HepG2 (cell line): ENCODE measurements around the gene TGM1. TPM values are rescaled to one million over a fixed set of nuclear protein-coding genes. Genes with fewer than 3 reads are reported as not detected.

Experiments
- BRD4 ChIP-seq: sonication (generic); formaldehyde crosslinking; IDR thresholded peaks from 2 replicates; pipeline ENCODE4 v1.4.0; 2020; ENCODE audit warnings: missing genetic modification reagents
- CCDC6 ChIP-seq: sonication (generic); formaldehyde crosslinking; IDR thresholded peaks from 2 replicates; pipeline ENCODE4 v1.8.1; 2022; ENCODE audit warnings: mild to moderate bottlenecking, missing genetic modification reagents, moderate library complexity
- CHCHD3 ChIP-seq: sonication (generic); formaldehyde crosslinking; IDR thresholded peaks from 2 replicates; pipeline ENCODE4 v1.8.0; 2022; ENCODE audit warnings: mild to moderate bottlenecking, missing genetic modification reagents, moderate library complexity
- ERF ChIP-seq: IDR thresholded peaks from 2 replicates; pipeline ENCODE4 v1.6.1; 2018; ENCODE audit warnings: missing biosample characterization, missing genetic modification reagents
- HDAC6 ChIP-seq: fragments of 200-600 bp; sonication (generic); IDR thresholded peaks from 2 replicates; pipeline ENCODE4 v1.7.0; 2017; ENCODE audit warnings: mild to moderate bottlenecking, antibody characterized with exemption, low read length, low read depth
- IKZF4 ChIP-seq: sonication (generic); formaldehyde crosslinking; IDR thresholded peaks from 2 replicates; pipeline ENCODE4 v1.5.1; 2020; ENCODE audit warnings: borderline replicate concordance, mild to moderate bottlenecking, low read depth, missing genetic modification reagents; ENCODE audit errors: not compliant biosample characterization
- ISL2 ChIP-seq: sonication (generic); formaldehyde crosslinking; IDR thresholded peaks from 2 replicates; pipeline ENCODE4 v1.5.0; 2020; ENCODE audit warnings: missing genetic modification reagents
- MIER2 ChIP-seq: IDR thresholded peaks from 2 replicates; pipeline ENCODE4 v1.6.1; 2016; ENCODE audit warnings: missing biosample characterization, missing genetic modification reagents
- MNT ChIP-seq: fragments of 450-650 bp; IDR thresholded peaks from 2 replicates; pipeline ENCODE4 v1.6.1; 2016
- MTERF4 ChIP-seq: sonication (generic); formaldehyde crosslinking; IDR thresholded peaks from 2 replicates; pipeline ENCODE4 v1.8.0; 2023; ENCODE audit warnings: mild to moderate bottlenecking, missing genetic modification reagents
- MTF2 ChIP-seq: sonication (generic); formaldehyde crosslinking; IDR thresholded peaks from 2 replicates; pipeline ENCODE4 v1.5.0; 2020; ENCODE audit warnings: missing genetic modification reagents, borderline replicate concordance
- NFIC ChIP-seq: IDR thresholded peaks from 2 replicates; pipeline ENCODE4 v1.6.1; 2012; ENCODE audit warnings: mild to moderate bottlenecking, low read length, inconsistent platforms
- NRL ChIP-seq: sonication (generic); formaldehyde crosslinking; IDR thresholded peaks from 2 replicates; pipeline ENCODE4 v1.5.0; 2020; ENCODE audit warnings: missing genetic modification reagents, mild to moderate bottlenecking, moderate library complexity, borderline replicate concordance
- PAX8 ChIP-seq: sonication (generic); formaldehyde crosslinking; IDR thresholded peaks from 2 replicates; pipeline ENCODE4 v1.8.0; 2022; ENCODE audit warnings: mild to moderate bottlenecking, missing genetic modification reagents, borderline replicate concordance
- THYN1 ChIP-seq: sonication (generic); formaldehyde crosslinking; IDR thresholded peaks from 2 replicates; pipeline ENCODE4 v1.8.1; 2023; ENCODE audit warnings: low read depth, mild to moderate bottlenecking, moderate library complexity, missing genetic modification reagents, borderline replicate concordance
- U2AF1 ChIP-seq: fragments of 200-400 bp; formaldehyde crosslinking; optimal IDR thresholded peaks from 2 replicates; pipeline ENCODE3; 2017; ENCODE audit warnings: mild to moderate bottlenecking, low read depth, low read length
- WIZ ChIP-seq: sonication (generic); formaldehyde crosslinking; IDR thresholded peaks from 2 replicates; pipeline ENCODE4 v1.5.1; 2020; ENCODE audit warnings: mild to moderate bottlenecking, missing genetic modification reagents
- ZC3H13 ChIP-seq: sonication (generic); formaldehyde crosslinking; IDR thresholded peaks from 2 replicates; pipeline ENCODE4 v1.8.1; 2023; ENCODE audit warnings: mild to moderate bottlenecking, missing genetic modification reagents, moderate library complexity
- ZMAT5 ChIP-seq: sonication (generic); formaldehyde crosslinking; IDR thresholded peaks from 2 replicates; pipeline ENCODE4 v1.5.0; 2020; ENCODE audit warnings: mild to moderate bottlenecking, low read depth, missing genetic modification reagents, borderline replicate concordance
- ZNF224 ChIP-seq: sonication (generic); formaldehyde crosslinking; IDR thresholded peaks from 2 replicates; pipeline ENCODE4 v1.5.0; 2020; ENCODE audit warnings: mild to moderate bottlenecking, missing genetic modification reagents
- ZNF383 ChIP-seq: sonication (generic); formaldehyde crosslinking; IDR thresholded peaks from 2 replicates; pipeline ENCODE4 v1.4.0; 2020; ENCODE audit warnings: missing genetic modification reagents, mild to moderate bottlenecking, borderline replicate concordance
- ZNF770 ChIP-seq: sonication (generic); formaldehyde crosslinking; IDR thresholded peaks from 2 replicates; pipeline ENCODE4 v1.5.0; 2020; ENCODE audit warnings: mild to moderate bottlenecking, missing genetic modification reagents
- ZSCAN12 ChIP-seq: sonication (generic); formaldehyde crosslinking; IDR thresholded peaks from 2 replicates; pipeline ENCODE4 v1.9.0; 2021; ENCODE audit warnings: mild to moderate bottlenecking, missing genetic modification reagents
- ZSCAN20 ChIP-seq: sonication (generic); formaldehyde crosslinking; IDR thresholded peaks from 2 replicates; pipeline ENCODE4 v1.4.0; 2020; ENCODE audit warnings: missing genetic modification reagents, mild to moderate bottlenecking, borderline replicate concordance
- ZSCAN21 ChIP-seq: sonication (generic); formaldehyde crosslinking; IDR thresholded peaks from 2 replicates; pipeline ENCODE4 v1.8.0; 2022; ENCODE audit warnings: mild to moderate bottlenecking, missing genetic modification reagents, moderate library complexity, borderline replicate concordance
- polyA plus RNA-seq, 8 experiments: library from polyadenylated mRNA; depleted of rRNA in 3 of 8; stranded (reverse) in 7 of 8; unstranded in 1 of 8; fragments of >200 nt; fragmentation: Illumina TruSeq in 4 of 8; extraction: Trizol in 4 of 8; gene quantifications; 2 replicates each; pipeline versions ENCODE4 v1.2.1 to v1.2.3, GENCODE V29; 2011 to 2016; ENCODE audit warnings: low read depth in 4 of 8, missing spikeins in 1 of 8, mixed read lengths in 1 of 8; ENCODE audit not compliant: insufficient read depth in 1 of 8
- total RNA-seq, 5 experiments: library from RNA; depleted of rRNA; stranded (reverse); fragments of >200 nt; fragmentation: Illumina TruSeq; extraction: Trizol; gene quantifications; 2 replicates each; pipeline ENCODE4 v1.2.3, GENCODE V29; 2016; ENCODE audit warnings: low read depth in 1 of 5

Gene TGM1
- total and polyA plus RNA-seq, 2 of the 13 experiments (the other 11 are each of a cell fraction or from before 2014, with no cell fraction given): 3.2 to 10.6 TPM

GRCh38 chr14:24307575-24308341 is 44.8 kb upstream of the TGM1 start, which contains the start of gene CIDEB (continued):
- TF ChIP-seq NRL (CRISPR knock-in tag) (peak; percentile 78; the same call in 1 of the 2 replicates), ZSCAN21 (CRISPR knock-in tag) (0 out of 2 replicates have a peak, but pooled peaks have one; percentile 75), CCDC6 (CRISPR knock-in tag) (no peak), ISL2 (CRISPR knock-in tag) (peak; percentile 77), WIZ (CRISPR knock-in tag) (no peak), MTF2 (CRISPR knock-in tag) (no peak), ZNF383 (CRISPR knock-in tag) (peak; percentile 67; the same call in 1 of the 2 replicates), HDAC6 (no peak), CHCHD3 (0 out of 2 replicates have a peak, but pooled peaks have one; percentile 60), ZMAT5 (CRISPR knock-in tag) (no peak), MTERF4 (CRISPR knock-in tag) (peak; percentile 98), NFIC (no peak), MIER2 (CRISPR knock-in tag) (peak; percentile 78), THYN1 (CRISPR knock-in tag) (0 out of 2 replicates have a peak, but pooled peaks have one; percentile 91), MNT (0 out of 2 replicates have a peak, but pooled peaks have one; percentile 48), IKZF4 (peak; percentile 79), BRD4 (CRISPR knock-in tag) (no peak; the same call in 1 of the 2 replicates), U2AF1 (no peak), ZSCAN20 (no peak), ERF (CRISPR knock-in tag) (peak; percentile 96), ZNF224 (CRISPR knock-in tag) (peak; percentile 86), ZC3H13 (CRISPR knock-in tag) (no peak), PAX8 (CRISPR knock-in tag) (no peak), ZNF770 (CRISPR knock-in tag) (no peak), ZSCAN12 (CRISPR knock-in tag) (no peak)
